GM12892 (cell line): ENCODE results near the gene DYNLT1.

Experiments used
- POLR2A ChIP-seq: IDR thresholded peaks from 2 replicates; pipeline ENCODE4 v1.6.1; 2011; ENCODE audit warnings: low read depth, low read length, control low read depth
- POLR2AphosphoS5 ChIP-seq: IDR thresholded peaks from 2 replicates; pipeline ENCODE4 v1.6.1; 2011; ENCODE audit warnings: low read depth, low read length, control low read depth
- TAF1 ChIP-seq: IDR thresholded peaks from 2 replicates; pipeline ENCODE4 v1.6.1; 2011; ENCODE audit warnings: low read depth, mild to moderate bottlenecking, control low read depth, low read length, borderline replicate concordance

DNA sequence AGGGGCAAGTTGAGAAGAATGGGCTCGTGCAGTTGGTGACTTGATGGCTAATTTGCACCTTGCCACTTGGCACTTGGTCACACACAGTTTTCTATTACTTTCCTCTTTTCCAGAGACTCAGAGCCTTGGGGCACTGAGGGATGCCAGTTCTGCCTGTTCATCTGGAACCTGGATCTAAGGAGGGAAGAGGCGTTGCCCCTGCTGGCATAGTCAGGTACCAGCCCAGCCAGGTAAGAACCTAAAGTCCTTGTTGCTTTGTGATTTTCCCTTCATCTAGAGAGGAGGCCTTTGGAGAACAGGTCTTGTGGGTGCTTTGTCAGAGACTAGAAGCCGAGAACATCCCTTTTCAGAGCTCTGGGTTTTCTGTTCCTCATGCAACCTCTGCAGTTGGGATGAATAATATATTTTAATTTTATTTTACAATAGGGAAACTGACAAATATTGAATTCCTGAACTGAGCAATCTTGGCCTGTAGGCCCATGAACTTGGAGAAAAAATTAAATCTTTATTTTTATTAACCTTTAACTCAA lies 16.7 kb upstream of the DYNLT1 start:
- TF ChIP-seq TAF1 = no peak
- TF ChIP-seq POLR2A = no peak
- no peak for TF ChIP-seq POLR2AphosphoS5
